ENCODE results near the gene MBTD1.
A peak's percentile ranks its signal among the peaks of the same experiment; 100 is the strongest.
"Not testable (repeated sequence)": the region's sequence is repeated elsewhere in the genome, so short reads cannot be mapped to it uniquely, and the experiment has no call there.

The MBTD1 gene

DNA sequence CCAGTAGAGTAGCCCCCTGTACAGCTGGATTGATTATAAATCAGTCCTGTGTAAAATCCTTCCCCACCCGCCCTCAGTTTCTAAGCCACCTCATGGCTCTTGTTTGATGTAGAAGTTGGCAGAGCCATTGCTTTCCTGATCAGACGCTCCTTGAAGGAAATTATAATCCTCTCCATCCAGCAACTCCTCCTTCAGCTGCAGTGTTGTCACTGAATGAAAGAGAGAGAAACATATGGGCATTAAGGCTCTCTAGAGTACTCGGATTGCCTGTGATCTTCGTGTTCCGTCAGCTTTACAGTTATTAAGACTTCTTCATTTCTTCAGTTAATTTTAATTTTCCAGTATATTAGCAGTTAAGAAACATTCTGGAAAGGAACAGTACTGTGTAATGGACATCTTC, 79.4 kb downstream of the MBTD1 start:
- peaks cover 77% of the 10 kb centered on the region for H3K36me3 ChIP-seq (ENCODE audit: insufficient read depth, low read depth, low read length)
- H3K27ac ChIP-seq (ENCODE audit: low read length) = no peak overlapping the region
- H3K4me1 ChIP-seq (ENCODE audit: insufficient read depth, low read length) = no peaks in the 10 kb centered on the region
- no peaks in the 10 kb centered on the region for H3K9me3 ChIP-seq (ENCODE audit: insufficient read depth, low read depth, low read length)
- no peak overlapping the region for H3K9ac ChIP-seq (ENCODE audit: low read depth, low read length)
- H3K4me3 ChIP-seq (ENCODE audit: low read length) = no peak overlapping the region
- no peaks in the 10 kb centered on the region for H3K27me3 ChIP-seq (ENCODE audit: insufficient read depth, low read length)

DNA sequence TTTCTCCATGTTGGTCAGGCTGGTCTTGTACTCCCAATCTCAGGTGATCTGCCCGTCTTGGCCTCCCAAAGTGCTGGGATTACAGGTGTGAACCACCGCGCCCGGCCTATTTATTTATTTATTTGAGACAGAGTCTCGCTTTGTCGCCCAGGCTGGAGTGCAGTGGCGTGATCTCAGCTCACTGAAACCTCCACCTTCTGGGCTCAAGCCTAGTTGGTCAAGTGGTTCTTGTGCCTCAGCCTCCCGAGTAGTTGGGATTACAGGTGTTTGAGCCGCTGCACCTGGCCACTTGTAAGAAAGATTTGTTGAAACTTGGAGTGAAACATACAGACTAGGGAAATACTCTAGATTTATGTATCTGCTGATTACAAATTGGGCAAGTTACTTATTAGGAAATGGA, 87.8 kb downstream of the MBTD1 start:
- peaks cover 56% of the 10 kb centered on the region for H3K36me3 ChIP-seq (ENCODE audit: insufficient read depth, low read depth, low read length)

DNA sequence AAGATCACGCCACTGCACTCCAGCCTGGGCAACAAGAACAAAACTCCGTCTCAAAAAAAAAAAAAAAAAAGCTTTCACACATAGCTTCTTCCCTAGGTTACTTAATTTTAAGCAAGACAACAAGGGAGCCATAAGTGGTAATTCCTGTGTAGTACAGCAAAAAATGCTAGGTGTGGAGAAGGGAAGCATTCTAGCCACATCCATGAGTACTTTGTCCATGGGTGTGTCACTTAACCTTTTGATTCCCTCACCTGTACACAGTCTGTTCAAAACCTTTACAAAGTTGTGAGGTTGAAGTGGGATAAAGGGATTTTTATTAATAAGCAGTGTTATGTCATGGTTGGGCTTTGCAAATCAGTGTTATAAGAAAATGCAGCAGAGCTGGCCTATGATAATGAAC, 89.1 kb downstream of the MBTD1 start:
- Histone ChIP-seq H3K36me3 (ENCODE audit: insufficient read depth, low read depth, low read length) (peaks cover 56% of the 10 kb centered on the region), H3K9ac (ENCODE audit: low read depth, low read length) (no peak overlapping the region), H3K4me1 (ENCODE audit: insufficient read depth, low read length) (no peaks in the 10 kb centered on the region)

More for the DNA sequence above, 87.8 kb downstream of the MBTD1 start:
- H3K27me3 ChIP-seq (ENCODE audit: insufficient read depth, low read length); H3K4me3 ChIP-seq (ENCODE audit: low read length); H3K9ac ChIP-seq (ENCODE audit: low read depth, low read length); H3K27ac ChIP-seq (ENCODE audit: low read length); H3K4me1 ChIP-seq (ENCODE audit: insufficient read depth, low read length); H3K9me3 ChIP-seq (ENCODE audit: insufficient read depth, low read depth, low read length): not testable (repeated sequence)

DNA sequence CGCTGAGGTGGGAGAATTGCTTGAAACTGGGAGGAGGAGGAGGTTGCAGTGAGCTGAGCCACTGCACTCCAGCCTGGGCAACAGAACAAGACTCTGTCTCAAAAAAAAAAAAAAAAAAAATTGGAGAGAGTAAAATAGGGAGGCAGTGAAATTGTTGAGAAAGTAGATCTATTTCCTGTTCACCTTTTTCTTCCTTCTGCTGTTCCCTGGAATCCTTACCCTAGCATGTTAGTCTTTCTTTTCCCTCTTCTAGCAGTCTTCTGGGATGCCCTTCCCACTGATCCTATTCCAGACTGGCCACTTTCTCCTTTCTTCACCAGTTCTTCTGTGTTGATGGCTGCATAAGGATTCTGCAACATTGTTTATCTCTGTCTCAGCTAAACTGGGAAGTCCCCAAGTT, 90.5 kb downstream of the MBTD1 start:
- Histone ChIP-seq H3K4me3 (ENCODE audit: low read length) (no peak overlapping the region), H3K36me3 (ENCODE audit: insufficient read depth, low read depth, low read length) (peaks cover 56% of the 10 kb centered on the region), H3K27me3 (ENCODE audit: insufficient read depth, low read length) (no peaks in the 10 kb centered on the region), H3K27ac (ENCODE audit: low read length) (no peak overlapping the region), H3K9ac (ENCODE audit: low read depth, low read length) (no peak overlapping the region), H3K9me3 (ENCODE audit: insufficient read depth, low read depth, low read length) (no peaks in the 10 kb centered on the region), H3K4me1 (ENCODE audit: insufficient read depth, low read length) (0 out of 2 replicates have a peak, but pooled peaks cover 4% of the 10 kb centered on the region)

More for the DNA sequence above, 89.1 kb downstream of the MBTD1 start:
- Histone ChIP-seq H3K27ac (ENCODE audit: low read length) (no peak overlapping the region), H3K27me3 (ENCODE audit: insufficient read depth, low read length) (no peaks in the 10 kb centered on the region), H3K4me3 (ENCODE audit: low read length) (no peak overlapping the region), H3K9me3 (ENCODE audit: insufficient read depth, low read depth, low read length) (no peaks in the 10 kb centered on the region)

DNA sequence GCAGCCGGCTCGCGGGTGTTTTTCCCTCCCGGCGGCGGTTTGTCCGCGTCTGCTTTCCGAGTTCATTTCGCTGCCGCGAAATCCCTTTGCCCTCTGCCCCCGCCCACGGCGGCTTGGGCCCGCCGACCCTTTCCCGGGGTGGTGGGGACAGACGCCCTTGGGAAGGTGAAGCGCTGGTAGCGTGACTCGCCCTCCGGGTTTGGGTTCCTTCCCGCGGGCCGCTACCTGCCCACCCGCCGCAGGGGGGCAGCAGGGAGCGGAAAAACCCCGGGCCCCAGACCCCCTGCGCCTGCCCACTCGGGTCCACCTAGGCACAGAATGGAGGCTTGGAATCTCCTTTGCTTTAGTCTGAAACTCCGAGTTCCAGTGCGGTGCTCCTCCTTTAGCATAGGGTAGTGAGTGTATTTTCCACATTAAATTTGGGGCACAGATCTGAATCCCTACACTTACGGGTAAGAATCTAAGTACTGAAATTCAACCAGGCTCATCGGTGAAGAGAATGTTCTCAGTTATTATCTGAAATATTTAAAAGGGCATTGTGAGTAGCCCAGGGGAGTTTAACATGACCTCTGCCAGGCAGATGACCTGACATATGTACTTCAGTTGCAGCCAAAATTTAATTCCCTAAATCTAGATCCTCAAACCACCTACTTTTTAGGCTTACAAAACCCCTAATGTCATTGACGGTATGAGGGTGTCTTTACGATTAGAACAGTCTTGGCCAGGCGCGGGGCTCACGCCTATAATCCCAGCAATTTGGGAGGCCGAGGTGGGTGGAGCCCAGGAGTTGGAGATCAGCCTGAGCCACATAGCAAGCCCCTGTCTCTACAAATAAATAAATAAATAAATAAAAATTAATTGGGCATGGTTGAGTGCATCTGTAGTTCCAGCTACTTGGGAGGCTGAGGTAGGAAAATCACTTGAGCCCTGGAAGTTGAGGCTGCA, 92.6 kb downstream of the MBTD1 start:
- Histone ChIP-seq H3K27ac (ENCODE audit: low read length) (no peak overlapping the region), H3K36me3 (ENCODE audit: insufficient read depth, low read depth, low read length) (peaks cover 58% of the 10 kb centered on the region), H3K9me3 (ENCODE audit: insufficient read depth, low read depth, low read length) (no peaks in the 10 kb centered on the region), H3K27me3 (ENCODE audit: insufficient read depth, low read length) (no peaks in the 10 kb centered on the region), H3K4me1 (ENCODE audit: insufficient read depth, low read length) (0 out of 2 replicates have a peak, but pooled peaks cover 4% of the 10 kb centered on the region), H3K9ac (ENCODE audit: low read depth, low read length) (peak overlapping the region; percentile 96), H3K4me3 (ENCODE audit: low read length) (peak overlapping the region; percentile 99)

DNA sequence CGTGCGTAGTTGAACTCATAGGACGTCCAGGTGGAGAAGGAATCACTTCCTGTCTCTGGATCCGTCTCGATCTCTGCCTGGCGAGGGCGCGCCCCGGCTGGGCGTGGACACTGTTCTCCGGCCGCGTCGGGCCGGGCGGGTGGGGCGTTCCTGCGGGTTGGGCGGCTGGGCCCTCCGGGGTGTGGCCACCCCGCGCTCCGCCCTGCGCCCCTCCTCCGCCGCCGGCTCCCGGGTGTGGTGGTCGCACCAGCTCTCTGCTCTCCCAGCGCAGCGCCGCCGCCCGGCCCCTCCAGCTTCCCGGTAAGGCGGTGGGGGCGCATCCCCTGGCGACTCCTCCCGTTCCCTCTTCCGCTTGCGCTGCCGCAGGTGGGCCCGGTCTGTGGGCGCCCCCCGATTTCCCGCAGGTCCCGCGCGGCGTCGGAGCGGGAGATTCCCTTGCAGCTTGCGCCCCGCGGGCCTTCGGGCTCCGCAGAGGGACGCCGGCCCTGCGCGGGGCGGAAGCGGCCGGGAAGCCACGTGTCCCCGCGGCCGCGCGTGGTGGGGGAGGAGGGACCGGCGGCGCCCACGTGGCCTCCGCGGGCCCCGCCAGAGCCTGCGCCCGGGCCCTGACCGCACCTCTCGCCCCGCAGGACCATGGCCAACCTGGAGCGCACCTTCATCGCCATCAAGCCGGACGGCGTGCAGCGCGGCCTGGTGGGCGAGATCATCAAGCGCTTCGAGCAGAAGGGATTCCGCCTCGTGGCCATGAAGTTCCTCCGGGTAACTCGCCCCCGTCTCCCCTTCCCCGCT, 93.5 kb downstream of the MBTD1 start, which contains the start of gene NME2:
TSS of gene NME2 (plus strand) at position 214 of the 789 bp plus-strand sequence. CDS start at position 634, 420 bp downstream.
- peak within 1 kb of the TSS; percentile 99 for H3K4me3 ChIP-seq (ENCODE audit: low read length)
- no peaks in the 10 kb centered on the region for H3K9me3 ChIP-seq (ENCODE audit: insufficient read depth, low read depth, low read length)
- peaks cover 58% of the 10 kb centered on the region for H3K36me3 ChIP-seq (ENCODE audit: insufficient read depth, low read depth, low read length)
- H3K9ac ChIP-seq (ENCODE audit: low read depth, low read length) = peak within 1 kb of the TSS; percentile 96
- 0 out of 2 replicates have a peak, but pooled peaks cover 4% of the 10 kb centered on the region for H3K4me1 ChIP-seq (ENCODE audit: insufficient read depth, low read length)
- H3K27me3 ChIP-seq (ENCODE audit: insufficient read depth, low read length) = no peaks in the 10 kb centered on the region
- no peak within 1 kb of the TSS for H3K27ac ChIP-seq (ENCODE audit: low read length)

DNA sequence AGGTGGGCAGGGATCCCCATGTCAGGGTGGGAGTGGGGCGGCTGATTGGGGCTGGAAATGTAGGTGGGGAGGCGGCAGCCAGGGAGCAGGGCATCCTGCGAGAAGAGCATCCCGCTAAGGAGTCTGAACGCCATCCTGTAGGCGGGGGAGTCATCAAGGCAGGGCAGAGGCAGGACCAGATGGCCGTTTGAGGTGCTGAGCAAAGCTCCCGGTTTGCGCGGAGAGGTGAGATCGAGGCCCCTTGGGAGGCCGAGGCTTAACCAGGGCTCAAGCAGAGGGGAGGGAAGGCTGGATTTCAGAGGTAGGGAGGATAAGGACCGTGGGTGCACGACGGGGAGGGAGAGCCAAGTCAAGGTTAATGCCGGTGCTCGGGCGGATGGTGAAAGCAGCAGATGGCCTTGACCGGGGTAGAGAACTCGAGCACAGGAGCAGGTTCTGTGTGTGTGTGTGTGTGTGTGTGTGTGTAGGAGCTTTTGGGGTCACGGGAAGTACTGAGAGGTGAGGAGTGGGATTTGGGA, 94.1 kb downstream of the MBTD1 start:
- no peak overlapping the region for H3K27ac ChIP-seq (ENCODE audit: low read length)

DNA sequence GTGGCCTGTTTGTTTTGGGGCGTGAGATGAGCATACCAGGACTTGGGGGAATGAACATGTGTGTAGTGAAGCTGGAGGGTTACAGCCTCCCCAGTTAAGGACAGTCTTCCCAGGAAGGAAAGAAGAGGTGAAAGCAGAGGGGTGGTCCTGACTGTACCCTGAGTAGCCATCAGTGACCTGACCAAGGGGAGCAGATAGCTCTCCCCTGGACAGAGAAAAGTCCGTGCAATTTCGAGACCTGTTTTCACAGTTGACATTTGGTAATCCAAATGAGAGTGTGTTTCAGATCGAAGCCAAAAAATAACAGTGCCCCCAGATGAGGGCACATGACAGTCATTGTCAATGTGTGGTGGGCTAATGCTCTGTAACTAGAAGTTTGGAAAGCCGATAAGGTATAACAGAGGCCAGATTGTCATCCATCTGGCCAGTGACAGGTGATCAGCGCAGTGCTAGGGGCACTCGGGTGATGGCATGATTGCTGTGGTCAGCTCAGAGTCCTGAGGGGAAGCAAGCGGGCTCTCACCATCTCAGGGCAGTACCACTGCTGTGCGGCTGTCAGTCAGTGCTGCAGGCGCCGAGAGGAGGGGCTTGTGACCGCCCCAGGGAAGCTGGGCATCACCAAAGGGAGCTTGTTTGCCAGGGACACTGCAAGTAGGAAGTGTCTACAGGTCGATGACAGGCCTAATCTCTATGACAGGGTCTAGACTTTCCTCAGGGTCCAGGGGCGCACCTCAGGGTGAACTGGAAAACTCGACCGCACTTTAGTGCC, 94.8 kb downstream of the MBTD1 start:
- peak overlapping the region; percentile 89; the same call in 1 of the 2 replicates for H3K9ac ChIP-seq (ENCODE audit: low read depth, low read length)
- peak overlapping the region; percentile 99 for H3K4me3 ChIP-seq (ENCODE audit: low read length)
- no peak overlapping the region for H3K27ac ChIP-seq (ENCODE audit: low read length)
- H3K36me3 ChIP-seq (ENCODE audit: insufficient read depth, low read depth, low read length) = peaks cover 58% of the 10 kb centered on the region
- no peaks in the 10 kb centered on the region for H3K27me3 ChIP-seq (ENCODE audit: insufficient read depth, low read length)
- no peaks in the 10 kb centered on the region for H3K9me3 ChIP-seq (ENCODE audit: insufficient read depth, low read depth, low read length)
- 0 out of 2 replicates have a peak, but pooled peaks cover 4% of the 10 kb centered on the region for H3K4me1 ChIP-seq (ENCODE audit: insufficient read depth, low read length)

More for the DNA sequence above, 94.1 kb downstream of the MBTD1 start:
- Histone ChIP-seq H3K9ac (ENCODE audit: low read depth, low read length) (peak overlapping the region; percentile 89), H3K36me3 (ENCODE audit: insufficient read depth, low read depth, low read length) (peaks cover 58% of the 10 kb centered on the region), H3K4me3 (ENCODE audit: low read length) (peak overlapping the region; percentile 99), H3K9me3 (ENCODE audit: insufficient read depth, low read depth, low read length) (no peaks in the 10 kb centered on the region), H3K27me3 (ENCODE audit: insufficient read depth, low read length) (no peaks in the 10 kb centered on the region), H3K4me1 (ENCODE audit: insufficient read depth, low read length) (0 out of 2 replicates have a peak, but pooled peaks cover 4% of the 10 kb centered on the region)

DNA sequence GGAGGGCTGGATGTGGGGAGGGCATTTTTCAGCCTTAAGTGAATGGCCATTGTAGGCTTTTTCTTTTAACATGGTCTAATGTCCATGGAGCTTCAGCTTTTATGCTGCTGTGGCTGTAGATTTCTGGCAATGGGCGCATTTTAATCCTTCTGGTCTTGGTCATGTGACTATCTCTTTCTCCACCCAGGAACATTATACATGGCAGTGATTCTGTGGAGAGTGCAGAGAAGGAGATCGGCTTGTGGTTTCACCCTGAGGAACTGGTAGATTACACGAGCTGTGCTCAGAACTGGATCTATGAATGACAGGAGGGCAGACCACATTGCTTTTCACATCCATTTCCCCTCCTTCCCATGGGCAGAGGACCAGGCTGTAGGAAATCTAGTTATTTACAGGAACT, 98.3 kb downstream of the MBTD1 start:
- Histone ChIP-seq H3K27ac (ENCODE audit: low read length) (no peak overlapping the region), H3K27me3 (ENCODE audit: insufficient read depth, low read length) (no peaks in the 10 kb centered on the region), H3K36me3 (ENCODE audit: insufficient read depth, low read depth, low read length) (peaks cover 66% of the 10 kb centered on the region), H3K4me3 (ENCODE audit: low read length) (no peak overlapping the region), H3K4me1 (ENCODE audit: insufficient read depth, low read length) (0 out of 2 replicates have a peak, but pooled peaks cover 4% of the 10 kb centered on the region), H3K9ac (ENCODE audit: low read depth, low read length) (no peak overlapping the region), H3K9me3 (ENCODE audit: insufficient read depth, low read depth, low read length) (no peaks in the 10 kb centered on the region)

DNA sequence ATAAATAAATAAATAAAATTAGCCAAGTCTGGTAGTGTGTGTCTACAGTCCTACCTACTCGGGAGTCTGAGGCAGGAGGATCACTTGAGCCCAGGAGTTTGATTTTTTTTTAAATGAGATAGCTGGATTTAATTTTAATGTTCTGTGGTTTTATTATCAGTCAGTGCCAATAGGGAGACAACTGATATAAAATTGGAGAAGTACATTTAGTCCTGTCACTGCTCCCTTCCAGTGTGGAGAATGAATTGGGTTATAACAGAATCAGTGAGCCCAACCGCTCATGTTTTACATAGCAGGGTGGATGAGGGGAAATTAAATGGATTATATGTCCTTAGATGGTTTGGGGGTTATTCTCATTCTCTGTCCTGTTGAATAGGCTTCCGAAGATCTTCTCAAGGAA, 100.2 kb downstream of the MBTD1 start:
- H3K4me1 ChIP-seq (ENCODE audit: insufficient read depth, low read length) = no peaks in the 10 kb centered on the region

DNA sequence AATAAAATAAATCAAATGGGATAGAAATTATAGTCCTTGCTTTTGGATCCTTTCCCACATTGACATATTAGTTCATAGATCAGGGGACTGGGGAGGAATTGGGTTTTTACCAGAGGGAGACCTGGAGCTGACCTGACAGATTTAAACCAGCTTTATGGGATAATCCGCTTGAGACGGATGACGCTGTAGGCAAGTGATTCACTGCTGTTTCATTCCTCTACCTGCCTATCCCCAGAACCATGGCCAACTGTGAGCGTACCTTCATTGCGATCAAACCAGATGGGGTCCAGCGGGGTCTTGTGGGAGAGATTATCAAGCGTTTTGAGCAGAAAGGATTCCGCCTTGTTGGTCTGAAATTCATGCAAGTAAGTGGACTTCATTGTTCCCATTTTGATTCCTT, 104.4 kb downstream of the MBTD1 start:
- Histone ChIP-seq H3K27ac (ENCODE audit: low read length) (no peak overlapping the region), H3K4me3 (ENCODE audit: low read length) (no peak overlapping the region), H3K9ac (ENCODE audit: low read depth, low read length) (no peak overlapping the region), H3K9me3 (ENCODE audit: insufficient read depth, low read depth, low read length) (no peaks in the 10 kb centered on the region), H3K4me1 (ENCODE audit: insufficient read depth, low read length) (peaks cover 7% of the 10 kb centered on the region; the same call in 1 of the 2 replicates), H3K36me3 (ENCODE audit: insufficient read depth, low read depth, low read length) (peaks cover 48% of the 10 kb centered on the region), H3K27me3 (ENCODE audit: insufficient read depth, low read length) (no peaks in the 10 kb centered on the region)

More for the DNA sequence above, 100.2 kb downstream of the MBTD1 start:
- H3K4me3 ChIP-seq (ENCODE audit: low read length) = no peak overlapping the region
- no peak overlapping the region for H3K27ac ChIP-seq (ENCODE audit: low read length)
- no peaks in the 10 kb centered on the region for H3K27me3 ChIP-seq (ENCODE audit: insufficient read depth, low read length)
- H3K36me3 ChIP-seq (ENCODE audit: insufficient read depth, low read depth, low read length) = peaks cover 79% of the 10 kb centered on the region
- H3K9ac ChIP-seq (ENCODE audit: low read depth, low read length) = no peak overlapping the region
- no peaks in the 10 kb centered on the region for H3K9me3 ChIP-seq (ENCODE audit: insufficient read depth, low read depth, low read length)
